Peyer's patch (tissue), 4 donors: ENCODE data around the gene LRRC4B.

Source experiments
- POLR2A ChIP-seq, 2 donors: fragments of 450-650 bp; IDR thresholded peaks; one replicate each; pipeline ENCODE4 v1.5.1; 2017; ENCODE audit warnings: antibody characterized with exemption in 2 of 2, mild to moderate bottlenecking in 2 of 2, moderate library complexity in 2 of 2
- TF ChIP-seq, protein P1 (sequence below), 6 experiments: fragments of 450-650 bp in 4 of 6; fragments of 200-600 bp in 2 of 6; sonication (generic) in 1 of 6; IDR thresholded peaks; one replicate each; pipeline ENCODE4 v1.5.1; 2017 to 2019; ENCODE audit warnings: antibody characterized with exemption in 6 of 6, mild to moderate bottlenecking in 3 of 6, moderate library complexity in 1 of 6

DNA sequence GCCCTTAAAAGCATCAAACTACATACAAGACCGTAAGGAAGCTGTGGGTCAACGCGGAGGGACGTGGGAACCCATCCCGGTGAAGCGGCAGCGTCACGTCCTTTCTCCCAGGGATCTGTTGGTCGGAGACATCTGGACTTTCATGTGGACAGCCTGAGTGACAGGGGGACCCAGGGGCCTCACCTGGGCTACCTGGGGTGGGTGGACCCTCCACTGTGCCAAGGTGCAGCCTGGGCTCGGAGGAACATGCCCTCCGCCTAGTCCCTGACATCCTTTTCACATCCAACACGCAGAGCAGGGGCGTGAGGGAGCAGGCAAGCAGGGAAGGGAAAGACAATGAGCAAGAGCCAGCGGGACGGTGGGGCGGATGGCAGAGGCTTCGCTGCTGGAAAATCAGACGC lies 77.8 kb downstream of the LRRC4B start:
- TF ChIP-seq, protein P1, sequence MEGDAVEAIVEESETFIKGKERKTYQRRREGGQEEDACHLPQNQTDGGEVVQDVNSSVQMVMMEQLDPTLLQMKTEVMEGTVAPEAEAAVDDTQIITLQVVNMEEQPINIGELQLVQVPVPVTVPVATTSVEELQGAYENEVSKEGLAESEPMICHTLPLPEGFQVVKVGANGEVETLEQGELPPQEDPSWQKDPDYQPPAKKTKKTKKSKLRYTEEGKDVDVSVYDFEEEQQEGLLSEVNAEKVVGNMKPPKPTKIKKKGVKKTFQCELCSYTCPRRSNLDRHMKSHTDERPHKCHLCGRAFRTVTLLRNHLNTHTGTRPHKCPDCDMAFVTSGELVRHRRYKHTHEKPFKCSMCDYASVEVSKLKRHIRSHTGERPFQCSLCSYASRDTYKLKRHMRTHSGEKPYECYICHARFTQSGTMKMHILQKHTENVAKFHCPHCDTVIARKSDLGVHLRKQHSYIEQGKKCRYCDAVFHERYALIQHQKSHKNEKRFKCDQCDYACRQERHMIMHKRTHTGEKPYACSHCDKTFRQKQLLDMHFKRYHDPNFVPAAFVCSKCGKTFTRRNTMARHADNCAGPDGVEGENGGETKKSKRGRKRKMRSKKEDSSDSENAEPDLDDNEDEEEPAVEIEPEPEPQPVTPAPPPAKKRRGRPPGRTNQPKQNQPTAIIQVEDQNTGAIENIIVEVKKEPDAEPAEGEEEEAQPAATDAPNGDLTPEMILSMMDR (IDR thresholded peaks at IDR 0.05) = no peak
- TF ChIP-seq POLR2A (IDR thresholded peaks at IDR 0.05) = no peak
